ENCODE data around the gene PTK6.

The PTK6 gene

DNA sequence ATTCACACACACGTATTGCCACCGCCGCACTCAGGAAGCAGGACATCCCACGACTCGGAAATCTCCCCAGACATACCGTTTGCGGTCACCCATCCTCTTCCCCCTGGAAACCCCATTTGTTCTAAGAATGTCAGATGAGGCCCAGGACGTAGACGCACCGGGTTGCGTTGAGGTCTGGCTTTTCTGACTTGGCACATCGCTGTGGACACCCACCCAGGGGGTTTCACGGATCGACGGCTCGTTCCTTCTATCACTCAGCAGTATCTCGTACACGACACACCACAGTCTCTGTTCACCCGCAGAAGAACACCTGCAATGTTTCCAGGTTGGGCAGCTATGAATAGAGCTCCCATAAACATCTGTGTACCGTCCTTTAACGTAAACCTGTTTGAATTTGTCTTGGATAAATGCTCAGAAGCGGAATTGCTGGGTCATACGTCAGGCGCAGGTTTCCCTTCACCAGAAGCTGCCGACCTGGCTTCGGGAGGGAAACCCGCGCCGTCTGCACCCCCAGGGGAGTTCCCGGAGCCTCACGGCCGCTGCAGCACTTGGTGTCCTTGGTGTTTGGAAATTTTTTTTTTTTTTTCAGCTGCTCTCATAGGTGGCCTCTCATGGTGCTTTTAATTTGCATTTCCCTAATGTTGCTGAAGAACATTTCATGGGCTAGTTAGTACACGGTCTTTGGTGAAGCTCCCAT lies 29.0 kb downstream of the PTK6 start:
- no peak for DNase-seq (ENCODE audit: low read depth, low spot score)

DNA sequence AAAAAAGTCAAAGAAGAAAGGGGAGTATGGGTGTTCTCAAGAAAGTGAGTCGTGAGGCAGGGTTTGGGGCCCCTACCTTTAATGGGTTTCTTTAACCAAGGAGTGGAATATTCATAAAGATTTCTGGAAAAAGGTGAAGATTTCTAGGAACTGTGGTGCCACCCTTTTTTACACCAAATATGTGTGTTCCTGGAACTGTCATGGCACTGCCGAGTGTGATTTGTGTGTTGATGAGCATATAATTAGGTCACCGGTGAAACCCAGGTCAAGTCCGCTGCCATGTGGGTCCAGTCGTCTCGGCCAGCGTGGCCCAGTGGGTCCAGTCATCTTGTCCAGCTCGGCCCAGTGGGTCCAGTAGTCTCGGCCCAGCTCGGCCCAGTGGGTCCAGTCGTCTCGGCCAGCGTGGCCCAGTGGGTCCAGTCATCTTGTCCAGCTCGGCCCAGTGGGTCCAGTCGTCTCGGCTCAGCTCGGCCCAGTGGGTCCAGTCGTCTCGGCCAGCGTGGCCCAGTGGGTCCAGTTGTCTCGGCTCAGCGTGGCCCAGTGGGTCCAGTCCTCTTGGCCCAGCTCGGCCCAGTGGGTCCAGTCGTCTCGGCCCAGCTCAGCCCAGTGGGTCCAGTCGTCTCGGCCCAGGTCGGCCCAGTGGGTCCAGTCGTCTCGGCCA lies 30.0 kb downstream of the PTK6 start:
- DNase-seq (ENCODE audit: low read depth, low spot score) = no peak

DNA sequence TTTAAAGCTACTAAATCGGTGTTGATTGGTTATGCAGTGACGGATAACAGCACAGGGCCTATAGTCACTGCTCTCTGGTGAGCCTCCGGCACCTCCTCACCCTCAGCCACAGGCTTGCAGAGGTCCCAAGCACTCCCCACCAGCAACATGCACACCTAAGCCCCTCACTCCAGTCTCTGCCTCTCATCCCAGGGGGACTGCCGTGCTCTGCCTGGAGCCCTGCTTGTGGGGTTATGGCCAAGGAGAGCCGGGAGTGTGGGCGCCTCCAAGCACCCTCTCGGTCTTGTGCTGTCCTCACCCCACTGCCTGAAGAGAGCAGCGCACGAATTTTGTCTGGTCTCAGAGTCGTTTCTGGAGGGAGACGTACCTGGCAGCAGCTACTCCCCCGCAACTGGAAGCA lies 31.5 kb downstream of the PTK6 start:
- no peak for DNase-seq (ENCODE audit: low read depth, low spot score)

DNA sequence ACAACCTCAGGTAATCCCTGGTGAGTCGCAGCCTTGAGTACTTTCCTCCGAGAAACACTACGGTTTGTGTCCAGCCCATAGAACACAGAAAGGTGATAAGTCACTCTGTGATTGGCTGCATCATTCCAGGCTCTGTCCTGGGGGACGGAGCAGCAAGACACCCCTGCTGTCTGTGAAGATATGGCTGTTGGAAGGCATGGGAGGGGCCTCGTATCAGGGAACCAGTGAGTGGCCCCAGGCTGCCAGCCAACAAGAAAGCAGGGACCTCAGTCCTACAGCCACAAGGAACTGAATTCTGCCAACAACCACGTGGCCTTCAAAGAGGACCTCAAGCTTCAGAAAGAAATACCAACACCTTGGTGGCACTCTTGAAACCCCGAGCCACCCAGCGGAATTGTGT lies 31.9 kb downstream of the PTK6 start:
- no peak for DNase-seq (ENCODE audit: low read depth, low spot score)

DNA sequence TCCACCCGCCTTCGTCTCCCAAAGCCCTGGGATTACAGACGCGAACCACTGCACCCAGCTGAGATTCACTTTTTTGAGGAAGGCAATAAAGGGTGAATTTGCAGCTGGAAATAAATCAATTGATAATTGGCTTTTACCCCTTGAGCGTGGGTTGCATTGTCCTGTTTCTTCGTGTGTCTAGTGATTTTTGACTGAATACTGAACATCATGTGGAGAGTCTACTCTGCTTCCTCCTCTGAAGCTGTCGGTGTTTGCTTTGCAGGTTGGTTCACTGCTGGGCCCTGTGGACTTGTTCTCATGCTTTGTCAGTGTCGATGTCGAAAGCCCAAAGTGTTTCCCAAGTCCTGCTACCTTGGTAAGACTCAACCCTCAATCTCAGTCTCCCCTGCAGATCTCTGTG lies 32.5 kb downstream of the PTK6 start:
- no peak for DNase-seq (ENCODE audit: low read depth, low spot score)

DNA sequence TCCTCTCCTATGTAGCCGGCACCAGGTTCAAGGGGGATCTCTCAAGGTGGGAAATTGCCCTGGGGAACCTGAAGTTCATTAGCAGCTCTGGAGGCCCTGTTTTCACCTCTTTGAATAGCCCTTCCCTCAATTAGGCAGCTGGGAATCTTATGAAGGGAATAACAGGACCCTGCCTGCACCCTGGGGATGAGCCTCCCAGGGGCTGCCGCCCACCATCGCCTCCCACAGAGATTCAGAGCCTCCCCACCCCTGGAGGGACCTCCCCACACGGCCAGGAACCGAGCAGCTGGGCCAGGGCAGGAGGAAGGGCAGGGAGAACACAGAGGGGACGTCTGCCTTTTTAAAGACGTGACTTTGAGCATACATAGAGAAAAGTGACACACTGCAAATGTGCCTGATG lies 33.7 kb downstream of the PTK6 start:
- DNase-seq (ENCODE audit: low read depth, low spot score) = no peak

DNA sequence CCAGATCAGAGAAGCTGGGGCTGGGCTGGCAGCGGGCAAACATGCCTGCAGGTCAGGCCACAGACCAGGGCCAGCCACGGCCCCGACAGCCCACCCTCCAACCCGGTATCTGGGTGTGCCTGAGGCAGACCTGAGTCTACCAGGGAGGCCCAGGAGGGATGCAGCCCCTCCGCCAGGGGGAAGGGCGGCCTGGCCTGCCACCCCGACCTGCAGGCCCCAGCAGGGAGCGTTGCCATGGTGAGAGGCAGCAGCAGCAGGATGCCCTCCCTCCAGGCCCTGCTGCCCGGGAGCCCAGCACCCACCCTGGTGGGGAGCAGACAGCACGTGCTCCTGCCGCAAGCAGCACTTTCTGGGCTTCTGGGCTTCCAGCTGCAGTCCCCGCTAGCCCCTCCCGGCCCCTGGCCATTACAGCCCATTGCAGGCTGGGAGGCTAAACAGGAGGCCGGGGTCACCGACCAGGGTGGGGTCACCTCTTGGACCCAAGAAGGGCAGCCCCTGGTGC lies 34.5 kb downstream of the PTK6 start:
- DNase-seq (ENCODE audit: low read depth, low spot score) = no peak

DNA sequence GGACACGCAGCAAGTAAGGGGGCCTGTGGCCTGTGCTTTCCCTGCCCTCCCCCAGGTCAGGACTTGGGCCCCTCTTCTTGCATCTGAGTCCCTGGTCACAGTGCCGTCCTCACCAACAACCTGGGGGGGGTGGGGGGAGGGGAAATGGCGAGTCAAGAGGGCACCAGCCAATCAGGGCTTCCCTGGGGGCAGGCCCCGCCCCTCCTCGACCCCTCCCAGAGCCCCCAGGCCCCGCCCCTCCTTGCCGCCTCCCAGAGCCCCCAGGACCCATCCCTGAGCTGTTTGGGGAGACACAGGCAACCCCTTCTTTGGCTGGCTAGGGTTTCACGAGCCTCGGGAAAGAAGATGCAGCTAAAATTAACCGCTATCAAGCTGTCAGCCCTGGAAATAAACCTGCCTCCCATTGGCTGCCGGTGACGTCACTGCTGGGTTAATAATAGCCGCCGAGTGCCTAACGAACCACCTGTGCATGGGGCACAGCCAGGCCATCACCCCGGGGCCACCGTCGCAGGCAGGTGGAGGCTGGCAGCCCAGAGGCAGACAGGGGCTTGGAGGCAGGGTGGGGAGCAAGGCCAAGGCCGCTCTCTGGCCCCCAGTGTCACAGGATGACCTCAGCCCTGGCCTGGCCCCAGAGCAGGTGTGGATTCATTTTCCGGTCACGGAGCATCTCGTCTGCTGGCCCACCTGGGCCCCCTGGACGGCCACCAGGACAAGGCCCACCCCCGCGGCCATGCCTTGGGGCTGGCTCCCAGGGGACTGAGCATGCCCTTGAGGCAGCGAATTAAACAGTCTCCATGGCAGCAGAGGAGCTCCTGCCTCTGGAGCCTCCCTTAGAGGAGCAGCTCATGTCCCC lies 35.1 kb downstream of the PTK6 start:
- no peak for DNase-seq (ENCODE audit: low read depth, low spot score)

DNA sequence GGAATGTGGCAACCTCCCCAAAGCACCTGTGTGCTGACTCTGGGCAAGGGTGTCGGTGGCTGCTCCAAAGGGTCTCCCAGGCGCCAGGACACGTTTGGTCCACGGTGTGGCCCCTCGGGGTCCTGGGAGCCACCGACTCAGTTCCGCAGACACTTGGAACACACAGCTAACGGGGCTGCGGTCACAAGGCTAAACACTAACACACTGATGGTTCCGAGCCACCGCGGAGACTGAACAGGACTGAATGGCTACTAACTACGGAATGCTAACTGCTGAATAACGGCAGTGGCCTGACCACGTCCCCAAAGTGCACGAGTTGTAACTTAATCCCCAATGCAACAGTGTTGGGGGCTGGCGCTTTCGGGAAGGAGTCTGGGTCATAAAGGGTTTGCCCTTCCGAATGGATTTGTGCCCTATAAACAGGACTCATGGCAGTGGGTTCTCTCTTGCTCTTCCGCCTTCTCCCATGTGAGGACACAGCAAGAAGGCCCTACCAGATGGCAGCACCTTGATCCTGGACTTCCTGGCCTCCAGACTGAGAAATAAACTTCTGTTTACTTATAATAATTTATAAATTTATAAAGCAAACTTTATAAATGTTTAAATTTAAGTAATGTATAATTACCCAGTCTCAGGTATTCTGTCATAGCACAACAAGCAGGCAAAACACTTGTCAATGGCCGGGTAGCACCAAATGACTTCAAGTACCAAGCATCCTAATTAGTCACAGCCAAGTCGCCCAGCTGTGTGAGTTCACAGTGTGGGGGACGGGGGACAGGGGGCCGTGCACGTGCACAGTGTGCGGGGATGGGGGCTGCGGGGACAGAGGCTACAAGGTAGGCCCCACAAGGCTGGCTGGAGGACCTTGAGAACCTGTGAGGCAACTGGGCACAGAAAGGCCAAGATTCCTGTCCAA lies 36.0 kb downstream of the PTK6 start:
- DNase-seq (ENCODE audit: low read depth, low spot score) = no peak

DNA sequence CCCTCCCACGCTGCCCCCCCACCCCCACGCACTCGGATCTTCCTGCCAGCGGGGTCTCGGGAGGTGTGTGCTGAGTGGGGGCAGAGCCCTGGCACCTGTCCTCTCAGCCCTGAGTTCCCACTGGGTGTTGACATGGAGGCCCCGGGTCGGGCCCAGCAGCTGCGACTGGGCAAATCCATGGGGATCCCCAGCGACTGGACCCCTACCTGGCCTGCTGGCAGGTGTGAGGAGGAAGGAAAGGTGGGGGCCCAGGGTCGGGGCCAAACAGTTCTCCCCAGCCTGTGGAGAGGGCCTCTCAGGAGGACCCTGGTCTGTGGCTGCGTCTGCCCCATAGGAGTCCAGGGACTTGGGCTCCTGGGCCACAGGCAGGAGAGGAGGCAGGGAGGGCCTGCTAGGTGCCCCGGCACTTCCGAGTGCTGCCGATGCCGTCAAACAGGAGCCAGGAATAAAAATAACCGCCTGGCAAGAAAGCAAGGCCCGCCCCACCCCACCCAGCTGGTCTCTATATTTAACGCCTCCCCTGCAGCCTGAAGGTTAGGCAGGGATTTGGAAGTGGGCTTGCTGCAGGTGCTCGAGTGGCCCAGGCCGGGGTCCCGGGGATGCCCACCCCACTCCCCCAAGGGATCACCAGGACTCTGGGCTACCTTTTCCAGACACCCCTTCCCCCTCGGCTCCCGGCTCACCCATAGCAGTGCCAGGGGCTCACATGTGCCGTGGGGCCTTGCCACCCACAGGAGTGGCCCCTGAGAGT lies 36.9 kb downstream of the PTK6 start:
- no peak for DNase-seq (ENCODE audit: low read depth, low spot score)

DNA sequence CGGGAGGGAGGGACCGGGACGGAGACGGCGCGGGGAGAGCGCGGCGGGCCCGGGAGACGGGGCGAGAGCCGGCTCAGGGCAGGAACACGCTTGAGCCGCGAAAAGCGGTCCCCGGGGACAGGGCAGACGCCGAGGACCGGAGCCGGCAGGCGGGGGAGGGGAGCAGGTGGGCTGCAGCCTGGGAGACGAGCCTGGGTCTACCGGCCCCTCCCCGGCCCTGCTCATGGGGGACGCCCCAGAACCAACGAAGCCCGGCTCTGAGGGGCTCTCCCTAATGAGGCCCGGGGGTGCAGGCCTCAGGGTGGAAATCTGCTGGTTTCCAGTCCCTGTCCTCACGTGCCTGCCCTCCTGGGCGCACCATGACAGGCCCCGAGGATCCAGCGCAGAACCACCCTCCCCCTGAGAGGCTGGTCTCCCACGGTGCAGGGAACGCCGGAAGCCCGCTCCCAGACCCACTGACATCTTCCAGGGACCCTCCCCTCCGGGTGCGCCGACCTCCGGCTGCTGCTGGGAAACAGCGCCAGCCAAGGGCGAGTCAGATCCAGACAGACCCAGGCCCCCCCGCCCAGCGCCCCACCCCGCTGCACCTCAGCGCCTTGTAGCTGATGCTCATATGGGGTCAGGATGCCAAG lies 37.7 kb downstream of the PTK6 start:
- no peak for DNase-seq (ENCODE audit: low read depth, low spot score)

DNA sequence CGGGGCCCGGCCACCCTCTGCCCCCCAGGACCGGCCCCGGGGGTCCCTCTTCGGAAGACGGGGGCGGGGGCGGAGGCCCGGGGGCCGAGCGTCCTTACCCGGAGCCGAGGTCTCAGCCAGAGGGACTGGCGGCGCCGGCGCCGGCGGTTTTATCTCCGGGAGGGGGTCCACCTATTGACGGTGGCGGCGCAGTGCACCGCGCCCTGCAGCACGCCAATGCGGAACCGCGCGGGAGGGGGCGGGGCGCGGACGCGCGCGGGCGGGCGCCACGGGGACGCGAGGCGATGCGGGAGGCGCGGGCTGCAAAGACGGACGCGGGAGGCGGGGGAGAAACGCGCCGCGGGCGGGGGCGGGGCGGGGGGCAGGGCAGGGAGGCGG lies 38.2 kb downstream of the PTK6 start, which contains the start of gene EEF1A2:
EEF1A2 (minus strand) TSS at position 124 of the 378 bp plus-strand sequence. CDS start 1,320 bp downstream, outside the sequence.
- no peak for DNase-seq (ENCODE audit: low read depth, low spot score)

DNA sequence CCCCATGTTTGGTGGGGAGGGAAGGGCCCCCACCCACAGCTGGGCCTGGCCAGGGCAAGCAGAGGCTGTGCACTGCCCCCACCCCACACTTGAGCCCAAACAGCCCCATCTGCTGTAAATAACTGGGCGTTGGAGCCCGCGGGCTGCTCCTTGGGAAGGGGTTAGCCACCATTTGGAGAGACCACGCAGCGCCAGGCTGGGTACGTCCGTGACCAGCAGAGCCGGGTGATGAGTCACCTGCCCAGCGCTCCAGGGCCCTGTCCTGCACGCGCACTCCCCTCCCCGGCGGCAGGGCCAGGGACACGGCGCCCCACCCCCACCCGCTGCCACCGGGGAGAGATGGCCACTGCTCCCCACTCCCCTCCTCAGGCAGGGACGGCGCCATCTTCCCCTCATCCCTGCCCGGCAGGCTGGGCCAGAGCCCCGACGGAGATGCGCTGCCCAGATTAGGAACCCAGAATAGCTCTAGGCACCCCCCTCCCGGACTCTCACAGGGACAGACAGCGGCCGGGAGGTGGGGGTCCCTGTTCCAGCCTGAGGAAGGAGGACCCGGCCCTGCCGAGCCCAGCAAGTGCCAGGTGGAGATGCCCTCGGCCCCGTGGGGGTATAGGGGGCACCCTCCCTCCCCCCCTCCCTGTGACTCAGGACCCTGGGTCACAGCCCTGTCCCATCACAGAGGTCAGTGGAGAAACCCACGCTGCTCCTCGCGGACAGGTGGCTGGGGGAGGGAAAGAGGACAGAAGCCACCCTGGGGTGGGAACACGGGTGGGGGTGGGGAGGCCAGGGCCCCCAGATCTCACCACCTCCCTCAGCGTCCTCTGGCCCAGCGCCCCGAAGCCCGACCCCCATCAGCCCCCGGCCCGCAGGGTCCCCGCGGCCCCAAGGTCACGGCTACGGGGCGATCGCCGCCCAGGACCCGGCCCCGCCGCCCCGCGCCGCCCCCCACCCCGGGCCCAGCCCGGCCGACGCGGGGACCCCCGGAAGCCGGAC lies 38.9 kb downstream of the PTK6 start:
- DNase-seq (ENCODE audit: low read depth, low spot score) = no peak

DNA sequence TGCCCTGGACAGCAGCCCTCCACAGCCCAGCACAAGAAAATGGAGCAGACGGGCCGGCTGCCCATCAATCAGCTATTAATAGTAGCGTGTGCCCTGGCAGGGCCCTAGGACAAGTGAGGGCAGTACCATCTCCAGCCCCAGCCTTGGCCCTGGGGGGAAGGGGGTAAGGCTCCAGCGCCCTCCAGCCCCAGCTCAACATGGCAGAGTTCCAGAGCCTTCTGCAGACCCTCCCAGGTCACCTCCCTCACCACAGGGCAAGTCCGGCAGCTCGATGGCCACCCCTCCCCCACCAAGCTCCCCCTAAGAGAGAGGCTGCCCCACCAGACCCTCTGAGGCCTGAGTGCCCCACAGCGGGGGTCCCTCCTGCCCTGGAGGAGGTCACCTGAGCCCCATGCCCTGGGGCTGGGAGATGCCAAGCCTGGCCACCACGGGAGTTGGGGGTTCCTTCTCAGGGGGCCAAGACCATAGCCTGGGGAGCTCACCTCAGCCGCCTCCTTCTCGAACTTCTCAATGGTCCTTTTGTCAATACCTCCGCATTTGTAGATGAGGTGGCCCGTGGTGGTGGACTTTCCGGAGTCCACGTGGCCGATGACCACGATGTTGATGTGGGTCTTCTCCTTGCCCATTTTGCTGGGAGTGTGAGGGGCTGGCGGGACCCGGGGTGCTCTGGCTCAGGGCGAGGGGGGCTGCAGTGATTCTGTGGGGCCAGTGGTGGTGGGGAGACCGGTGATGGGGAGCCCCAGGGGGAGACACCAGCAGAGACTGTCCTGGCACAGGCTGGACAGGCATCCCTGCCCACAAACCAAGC lies 39.8 kb downstream of the PTK6 start:
- no peak for DNase-seq (ENCODE audit: low read depth, low spot score)

DNA sequence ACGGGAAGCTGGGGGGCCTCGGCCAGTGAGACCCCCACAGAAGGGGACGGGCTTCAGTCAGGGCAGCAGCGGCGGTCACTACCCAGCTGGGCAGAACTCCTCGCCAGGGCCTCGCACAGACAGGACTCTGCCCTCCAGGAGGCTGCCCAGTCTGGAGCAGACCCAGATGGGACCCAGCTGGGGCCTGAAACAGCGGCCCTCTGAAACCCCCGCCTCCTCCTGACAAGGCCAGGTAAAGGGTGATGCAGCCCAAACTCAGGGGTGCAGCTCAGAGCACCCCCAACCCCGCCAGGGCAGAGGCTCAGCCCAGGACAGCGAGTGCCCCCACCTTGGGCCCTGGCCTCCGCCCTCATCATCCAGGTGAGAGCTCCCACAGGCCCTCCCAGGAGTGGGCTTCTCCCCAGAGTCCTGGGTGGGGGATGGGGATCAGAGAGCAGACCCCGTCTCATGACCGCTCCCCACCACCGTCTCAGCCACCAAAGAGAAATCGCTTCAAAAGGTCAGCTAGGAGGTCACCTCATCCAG lies 40.5 kb downstream of the PTK6 start:
- no peak for DNase-seq (ENCODE audit: low read depth, low spot score)

DNA sequence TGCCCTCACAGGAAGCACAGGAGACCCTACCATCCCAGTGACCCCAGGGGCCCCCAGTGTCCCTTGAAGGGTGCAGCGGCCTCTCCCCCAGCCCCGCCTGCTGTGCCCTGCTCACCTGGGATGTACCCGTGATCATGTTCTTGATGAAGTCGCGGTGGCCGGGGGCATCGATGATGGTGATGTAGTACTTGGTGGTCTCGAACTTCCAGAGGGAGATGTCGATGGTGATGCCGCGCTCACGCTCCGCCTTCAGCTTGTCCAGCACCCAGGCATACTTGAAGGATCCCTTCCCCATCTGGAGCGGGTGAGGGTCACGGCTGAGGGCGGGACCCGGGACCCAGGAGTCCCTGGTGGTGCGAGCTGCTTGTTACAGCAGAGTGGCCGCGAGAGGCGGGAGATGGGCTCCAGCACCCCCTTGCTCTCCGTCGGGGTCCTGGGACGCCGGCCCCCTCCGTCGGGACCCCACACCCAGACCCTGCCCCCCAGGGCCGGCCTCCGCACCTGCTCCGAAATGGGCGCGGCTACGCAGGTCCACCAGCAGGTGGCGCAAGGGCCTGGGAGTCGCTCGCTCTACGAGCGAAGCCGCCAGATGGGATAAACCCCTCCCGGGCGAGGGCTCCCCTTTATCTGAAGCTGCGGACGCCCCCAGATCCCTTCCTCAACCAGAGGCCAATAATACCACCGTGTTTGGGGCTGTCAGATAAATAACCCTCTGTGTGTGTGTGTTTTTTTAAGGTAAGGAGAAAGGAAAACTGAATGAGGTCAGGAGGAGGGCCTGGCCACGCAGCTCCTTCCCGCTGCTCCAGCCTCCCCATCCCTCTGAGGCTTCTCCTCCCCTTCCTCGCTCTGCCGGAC lies 41.2 kb downstream of the PTK6 start:
- no peak for DNase-seq (ENCODE audit: low read depth, low spot score)
